Lower leg skin (tissue), 4 donors: ENCODE results near the gene HSD11B2. TPM values are rescaled to one million over a fixed set of nuclear protein-coding genes. Genes with fewer than 3 reads are reported as not detected.

Source experiments
- DNase-seq, 2 donors: peaks; one replicate each; pipeline ENCODE4 v3.0.0-alpha.2; 2019; ENCODE audit warnings: low spot score in 2 of 2
- H3K4me3 ChIP-seq: fragments of 200-600 bp; sonication (generic); 2 replicates; pipeline ENCODE4 v1.5.1; 2017; ENCODE audit warnings: mild to moderate bottlenecking, low read depth; ENCODE audit not compliant: poor library complexity, severe bottlenecking
- POLR2A ChIP-seq, 2 donors: fragments of 450-650 bp; IDR thresholded peaks; one replicate each; pipeline ENCODE4 v1.6.1; 2016 to 2017; ENCODE audit warnings: antibody characterized with exemption in 2 of 2, mild to moderate bottlenecking in 1 of 2, moderate library complexity in 1 of 2
- WGBS, 2 donors: methylation state at CpG; one replicate each; pipeline ENCODE4 v1.1.5; 2018; 5-methylcytosine and 5-hydroxymethylcytosine counted together
- intact Hi-C: fragments of 100-400 bp; cut with DNase I; formaldehyde crosslinking; loops from one replicate; pipeline ENCODE4 v1.15.0; 2023; ENCODE audit warnings: low total_unique reads
- total RNA-seq, 4 donors: library from RNA; depleted of rRNA; stranded (reverse); fragments of >200 nt; gene quantifications; one replicate each; pipeline ENCODE4 v1.1.0, GENCODE V29; 2016
- TF ChIP-seq, protein P1 (sequence below), 3 donors: fragments of 450-650 bp; IDR thresholded peaks; one replicate each; pipeline ENCODE4 v1.5.1; 2016; ENCODE audit warnings: antibody characterized with exemption in 3 of 3, mild to moderate bottlenecking in 3 of 3, moderate library complexity in 2 of 3

Gene HSD11B2
- total RNA-seq, 4 donors from 2014 or later, result 63.2 to 121 (median 80.8) TPM

DNA sequence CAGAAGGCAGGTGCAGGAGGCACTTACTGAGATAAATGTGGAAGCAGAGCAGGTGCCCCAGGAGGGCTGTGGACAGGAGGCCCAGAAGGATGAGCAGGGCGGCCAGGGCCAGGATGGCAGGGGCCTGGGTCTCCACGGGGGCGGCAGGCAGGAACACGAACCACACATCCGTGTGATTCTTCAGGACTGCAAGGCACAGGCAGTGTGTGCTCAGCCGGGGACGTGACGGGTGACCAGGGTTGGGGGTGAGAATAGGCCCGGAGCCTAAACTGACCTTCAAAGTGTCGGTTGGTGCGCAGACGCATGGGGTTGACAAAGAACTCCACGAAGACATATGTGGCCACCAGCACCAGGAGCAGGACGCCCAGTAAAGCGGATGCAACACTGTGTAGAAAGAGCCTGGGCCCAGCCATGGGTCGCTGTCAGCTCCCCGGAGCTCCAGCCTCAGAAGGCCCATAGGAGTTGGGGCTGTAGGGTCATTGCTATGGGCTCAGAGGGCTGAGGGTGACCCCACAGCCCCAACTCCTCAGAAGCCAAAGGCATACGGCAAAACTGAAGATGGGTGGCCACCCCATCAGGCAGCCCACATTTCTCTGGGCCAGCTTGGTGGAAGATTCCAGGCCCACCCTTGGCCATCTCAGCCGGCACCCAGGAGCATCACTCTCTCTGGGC lies 32.2 kb upstream of the HSD11B2 start:
- 90 to 93% methylated on average over 18 to 19 of the region's 19 CpGs for WGBS, 2 donors
- intact Hi-C loops, result no loop called here
- TF ChIP-seq, protein P1, sequence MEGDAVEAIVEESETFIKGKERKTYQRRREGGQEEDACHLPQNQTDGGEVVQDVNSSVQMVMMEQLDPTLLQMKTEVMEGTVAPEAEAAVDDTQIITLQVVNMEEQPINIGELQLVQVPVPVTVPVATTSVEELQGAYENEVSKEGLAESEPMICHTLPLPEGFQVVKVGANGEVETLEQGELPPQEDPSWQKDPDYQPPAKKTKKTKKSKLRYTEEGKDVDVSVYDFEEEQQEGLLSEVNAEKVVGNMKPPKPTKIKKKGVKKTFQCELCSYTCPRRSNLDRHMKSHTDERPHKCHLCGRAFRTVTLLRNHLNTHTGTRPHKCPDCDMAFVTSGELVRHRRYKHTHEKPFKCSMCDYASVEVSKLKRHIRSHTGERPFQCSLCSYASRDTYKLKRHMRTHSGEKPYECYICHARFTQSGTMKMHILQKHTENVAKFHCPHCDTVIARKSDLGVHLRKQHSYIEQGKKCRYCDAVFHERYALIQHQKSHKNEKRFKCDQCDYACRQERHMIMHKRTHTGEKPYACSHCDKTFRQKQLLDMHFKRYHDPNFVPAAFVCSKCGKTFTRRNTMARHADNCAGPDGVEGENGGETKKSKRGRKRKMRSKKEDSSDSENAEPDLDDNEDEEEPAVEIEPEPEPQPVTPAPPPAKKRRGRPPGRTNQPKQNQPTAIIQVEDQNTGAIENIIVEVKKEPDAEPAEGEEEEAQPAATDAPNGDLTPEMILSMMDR (IDR thresholded peaks at IDR 0.05), result no peak
- TF ChIP-seq POLR2A (IDR thresholded peaks at IDR 0.05), result no peak
- peak in 1 of 2 donors; percentile 84 for DNase-seq
- H3K4me3 ChIP-seq, result no peak overlapping the region

DNA sequence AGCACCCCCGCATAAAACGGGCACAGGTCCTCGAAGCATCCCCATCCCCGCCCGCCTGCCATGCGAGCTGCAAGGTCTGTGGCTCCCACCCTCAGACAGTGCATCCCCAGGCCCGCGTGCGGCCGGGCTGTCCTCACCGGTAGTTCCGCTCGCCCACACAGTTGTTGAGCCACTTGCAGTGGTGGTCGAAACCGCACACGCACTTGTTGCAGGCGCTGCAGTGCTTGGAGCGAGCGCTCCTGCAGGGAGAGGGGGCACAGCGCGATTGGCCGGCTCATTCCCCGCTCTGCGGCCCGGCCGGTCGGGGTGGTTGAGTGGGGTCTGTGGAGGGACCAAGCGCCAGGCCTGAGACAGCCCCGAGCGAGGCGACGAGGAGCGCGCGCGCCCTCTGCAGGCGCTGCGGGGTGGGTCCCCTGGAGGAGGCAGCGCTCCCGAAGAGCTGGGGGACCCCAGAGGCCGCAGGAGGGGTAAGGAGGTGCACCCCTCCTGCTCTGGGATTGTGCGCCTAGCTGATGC lies 31.6 kb upstream of the HSD11B2 start:
- intact Hi-C loops, result no loop called here
- no peak for TF ChIP-seq POLR2A (IDR thresholded peaks at IDR 0.05)
- TF ChIP-seq, protein P1 (IDR thresholded peaks at IDR 0.05), result no peak
- WGBS, 2 donors, result 50 to 73% methylated on average over 14 to 30 of the region's 42 CpGs
- peak in 1 of 2 donors; percentile 87 for DNase-seq
- H3K4me3 ChIP-seq, result no peak overlapping the region

DNA sequence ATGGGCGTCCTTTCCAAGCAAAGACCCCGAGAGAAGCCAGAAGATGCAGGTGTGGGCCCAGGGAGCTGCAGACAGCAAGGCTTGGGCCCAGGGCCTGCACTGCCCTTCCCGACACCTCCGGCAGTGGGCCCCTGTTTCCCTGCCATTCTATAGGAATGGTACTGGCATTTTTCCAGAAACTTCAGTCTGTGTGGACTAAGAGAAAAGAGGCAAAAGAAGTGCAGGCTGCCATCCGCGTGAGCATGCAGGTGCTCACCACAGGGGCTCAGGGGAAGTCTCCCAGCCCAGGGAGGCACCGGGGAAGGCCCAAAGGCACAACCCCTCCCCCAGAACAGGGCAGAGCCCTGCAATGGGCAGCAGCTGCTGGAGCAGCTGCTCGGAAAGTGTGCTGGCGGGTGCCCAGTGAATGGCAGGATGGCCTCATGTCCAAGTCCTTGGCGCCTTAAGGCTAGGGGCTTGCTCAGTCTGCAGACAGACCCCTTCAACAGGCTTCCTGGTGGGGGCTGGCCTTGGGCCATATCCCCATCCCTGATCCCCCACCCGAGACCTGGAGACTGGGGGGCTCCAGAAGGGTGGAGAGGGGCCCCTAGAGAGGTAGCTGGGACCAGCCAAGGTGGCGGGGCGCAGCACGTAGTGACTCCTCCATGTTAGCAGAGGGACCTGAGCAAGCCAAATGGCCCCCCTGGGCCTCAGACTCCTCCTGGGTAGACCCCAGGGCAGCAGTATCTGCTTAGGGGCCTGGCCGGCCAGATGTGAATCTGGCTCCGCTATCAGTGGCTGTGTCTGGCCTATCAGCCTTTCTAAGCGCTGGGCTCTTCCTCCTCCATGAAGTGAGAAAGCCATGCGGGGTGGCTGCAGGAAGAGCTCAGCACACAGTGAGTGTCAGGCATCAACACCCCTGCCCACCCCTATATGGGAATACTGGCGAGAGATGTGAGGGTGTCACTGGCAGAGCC lies 30.9 kb upstream of the HSD11B2 start:
- H3K4me3 ChIP-seq, result no peak overlapping the region
- 58 to 68% methylated on average over 13 to 19 of the region's 19 CpGs for WGBS, 2 donors
- no peak for TF ChIP-seq POLR2A (IDR thresholded peaks at IDR 0.05)
- TF ChIP-seq, protein P1 (IDR thresholded peaks at IDR 0.05), result no peak
- intact Hi-C loops, result no loop called here
- DNase-seq, result no peak

DNA sequence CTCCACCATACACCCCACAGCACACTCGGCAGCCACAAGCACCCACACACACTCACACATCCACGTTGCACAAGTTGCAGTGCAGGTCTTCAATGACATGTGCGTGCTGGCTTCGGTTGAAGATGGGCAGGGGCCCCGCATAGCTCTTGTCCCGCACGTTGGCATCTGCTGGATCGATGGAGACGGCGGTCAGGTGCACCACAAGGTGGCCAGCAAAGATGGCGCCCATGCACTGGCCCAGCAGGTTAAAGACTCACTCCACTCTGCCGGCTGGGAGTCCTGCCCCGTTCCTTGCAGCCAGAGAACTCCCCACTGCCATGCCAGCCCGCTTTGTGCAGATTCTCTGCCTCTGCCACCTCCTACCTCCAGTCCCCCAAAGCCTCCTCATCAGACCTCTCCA lies 30.0 kb upstream of the HSD11B2 start:
- TF ChIP-seq, protein P1 (IDR thresholded peaks at IDR 0.05), result no peak
- TF ChIP-seq POLR2A (IDR thresholded peaks at IDR 0.05), result no peak
- no peak for DNase-seq
- WGBS, 2 donors, result 89 to 97% methylated on average over 13 to 14 of the region's 14 CpGs
- H3K4me3 ChIP-seq, result no peak overlapping the region
- intact Hi-C loops, result no loop called here

DNA sequence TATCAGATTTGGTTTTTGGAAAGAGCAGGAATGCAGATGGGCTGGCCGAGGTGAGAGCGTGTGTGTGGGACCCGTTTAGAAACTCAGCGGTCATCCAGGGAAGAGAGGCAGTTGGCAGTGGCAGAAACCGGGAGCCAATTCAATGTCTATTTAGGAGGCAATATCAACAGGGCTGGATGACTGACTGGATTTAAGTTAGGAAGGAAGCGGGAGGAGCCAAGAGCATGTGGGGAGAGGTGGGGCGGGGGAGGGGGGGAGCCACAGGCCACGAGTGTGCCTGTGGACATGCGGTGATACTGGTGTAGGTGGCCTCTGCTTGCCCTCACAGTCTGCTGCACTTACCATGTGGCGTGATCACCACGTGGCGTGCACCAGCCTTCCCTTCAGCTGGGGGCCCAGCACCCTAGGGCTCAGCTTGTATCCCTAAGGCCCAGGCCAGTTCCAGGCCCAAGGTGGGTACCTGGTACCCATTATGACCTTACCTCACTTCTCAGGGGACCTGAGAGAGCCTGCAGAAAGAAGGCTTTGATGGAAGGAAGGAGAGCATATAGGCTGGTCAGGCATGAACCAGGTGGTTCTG lies 26.9 kb upstream of the HSD11B2 start:
- WGBS, 2 donors, result 46 to 49% methylated on average over 11 of the region's 12 CpGs
- intact Hi-C loops, result no loop called here
- TF ChIP-seq, protein P1 (IDR thresholded peaks at IDR 0.05), result no peak
- TF ChIP-seq POLR2A (IDR thresholded peaks at IDR 0.05), result no peak
- peak in 1 of 2 donors; percentile 83 for DNase-seq
- no peak overlapping the region for H3K4me3 ChIP-seq
